GM10266 (cell line): Measurements from ENCODE around the gene EIF2B4.

Experiments
- DNase-seq: peaks from one replicate; pipeline ENCODE4 v3.0.0; 2012; ENCODE audit errors: extremely low spot score
- TF ChIP-seq, protein P1 (sequence below): IDR thresholded peaks from 2 replicates; pipeline ENCODE4 v1.5.1; 2012; ENCODE audit warnings: mild to moderate bottlenecking, low read depth; ENCODE audit not compliant: control insufficient read depth, insufficient read depth; ENCODE audit errors: missing control alignments

EIF2B4 gene

GRCh38 chr2:27314709-27315108, 55.4 kb downstream of the EIF2B4 start:
- DNase-seq = no peak
- TF ChIP-seq, protein P1, sequence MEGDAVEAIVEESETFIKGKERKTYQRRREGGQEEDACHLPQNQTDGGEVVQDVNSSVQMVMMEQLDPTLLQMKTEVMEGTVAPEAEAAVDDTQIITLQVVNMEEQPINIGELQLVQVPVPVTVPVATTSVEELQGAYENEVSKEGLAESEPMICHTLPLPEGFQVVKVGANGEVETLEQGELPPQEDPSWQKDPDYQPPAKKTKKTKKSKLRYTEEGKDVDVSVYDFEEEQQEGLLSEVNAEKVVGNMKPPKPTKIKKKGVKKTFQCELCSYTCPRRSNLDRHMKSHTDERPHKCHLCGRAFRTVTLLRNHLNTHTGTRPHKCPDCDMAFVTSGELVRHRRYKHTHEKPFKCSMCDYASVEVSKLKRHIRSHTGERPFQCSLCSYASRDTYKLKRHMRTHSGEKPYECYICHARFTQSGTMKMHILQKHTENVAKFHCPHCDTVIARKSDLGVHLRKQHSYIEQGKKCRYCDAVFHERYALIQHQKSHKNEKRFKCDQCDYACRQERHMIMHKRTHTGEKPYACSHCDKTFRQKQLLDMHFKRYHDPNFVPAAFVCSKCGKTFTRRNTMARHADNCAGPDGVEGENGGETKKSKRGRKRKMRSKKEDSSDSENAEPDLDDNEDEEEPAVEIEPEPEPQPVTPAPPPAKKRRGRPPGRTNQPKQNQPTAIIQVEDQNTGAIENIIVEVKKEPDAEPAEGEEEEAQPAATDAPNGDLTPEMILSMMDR = no peak
